Mesenchymal stem cell (in vitro differentiated cells and primary cell): Measurements from ENCODE around the gene PADI3.

Source experiments
- DNase-seq: peaks from one replicate; pipeline ENCODE4 v3.0.0-alpha.2; 2013
- H2AFZ ChIP-seq: one replicate; pipeline ENCODE4 v1.6.1; 2013; ENCODE audit warnings: low read depth, mild to moderate bottlenecking, control low read depth, inconsistent platforms, low read length, moderate library complexity
- H2AK5ac ChIP-seq: 2 replicates; pipeline ENCODE4 v1.6.1; 2013; ENCODE audit warnings: low read length, moderate library complexity, mild to moderate bottlenecking, inconsistent platforms; ENCODE audit not compliant: severe bottlenecking
- H2BK120ac ChIP-seq: one replicate; pipeline ENCODE4 v1.6.1; 2013; ENCODE audit warnings: low read depth, mild to moderate bottlenecking, inconsistent platforms, low read length, moderate library complexity
- H2BK12ac ChIP-seq, 2 experiments: one replicate each; pipeline ENCODE4 v1.6.1; 2013; ENCODE audit warnings: inconsistent platforms in 2 of 2, low read length in 2 of 2, mild to moderate bottlenecking in 2 of 2, moderate library complexity in 2 of 2, control low read depth in 1 of 2
- H2BK15ac ChIP-seq: one replicate; pipeline ENCODE4 v1.6.1; 2013; ENCODE audit warnings: mild to moderate bottlenecking, low read depth, inconsistent platforms; ENCODE audit not compliant: poor library complexity, severe bottlenecking
- H2BK5ac ChIP-seq: 2 replicates; pipeline ENCODE4 v1.6.1; 2013; ENCODE audit warnings: low read depth, mild to moderate bottlenecking, low read length, control low read depth, inconsistent platforms; ENCODE audit not compliant: poor library complexity, severe bottlenecking
- H3K14ac ChIP-seq, 2 experiments: one replicate each; pipeline ENCODE4 v1.6.1; 2013; ENCODE audit warnings: inconsistent platforms in 2 of 2, low read length in 2 of 2, control low read depth in 1 of 2, mild to moderate bottlenecking in 1 of 2, moderate library complexity in 1 of 2
- H3K18ac ChIP-seq, 2 experiments: one replicate each; pipeline ENCODE4 v1.6.1; 2013; ENCODE audit warnings: inconsistent platforms in 2 of 2, low read length in 2 of 2, control low read depth in 1 of 2, low read depth in 1 of 2, mild to moderate bottlenecking in 1 of 2
- H3K23ac ChIP-seq, 2 experiments: one replicate each; pipeline ENCODE4 v1.6.1; 2013; ENCODE audit warnings: inconsistent platforms in 2 of 2, low read length in 2 of 2, mild to moderate bottlenecking in 2 of 2, moderate library complexity in 2 of 2, control low read depth in 1 of 2
- H3K27ac ChIP-seq: 2 replicates; pipeline ENCODE4 v1.5.1; 2013; ENCODE audit warnings: mild to moderate bottlenecking, moderate library complexity, low read length, control low read depth, inconsistent platforms; ENCODE audit not compliant: poor library complexity, severe bottlenecking
- H3K27me3 ChIP-seq, 2 experiments: 2 replicates each; pipeline versions ENCODE4 v1.6.1 to v1.7.0; 2013; ENCODE audit warnings: low read length in 2 of 2, mild to moderate bottlenecking in 2 of 2, moderate library complexity in 2 of 2, control low read depth in 1 of 2, inconsistent platforms in 1 of 2; ENCODE audit not compliant: control insufficient read depth in 1 of 2, insufficient read depth in 1 of 2
- H3K36me3 ChIP-seq, 2 experiments: 2 replicates each; pipeline versions ENCODE4 v1.6.1 to v1.7.0; 2013; ENCODE audit warnings: low read length in 2 of 2, control low read depth in 1 of 2, inconsistent platforms in 1 of 2, low read depth in 1 of 2, mild to moderate bottlenecking in 1 of 2; ENCODE audit not compliant: insufficient read depth in 2 of 2, control insufficient read depth in 1 of 2
- H3K4ac ChIP-seq, 2 experiments: one replicate each; pipeline ENCODE4 v1.6.1; 2013; ENCODE audit warnings: inconsistent platforms in 2 of 2, low read length in 2 of 2, mild to moderate bottlenecking in 2 of 2, moderate library complexity in 2 of 2, control low read depth in 1 of 2, low read depth in 1 of 2
- H3K4me1 ChIP-seq: 2 replicates; pipeline ENCODE4 v1.6.1; 2013; ENCODE audit warnings: low read depth, low read length, control low read depth; ENCODE audit not compliant: control insufficient read depth, insufficient read depth
- H3K4me2 ChIP-seq: 2 replicates; pipeline ENCODE4 v1.6.1; 2013; ENCODE audit warnings: low read length, mild to moderate bottlenecking, inconsistent platforms; ENCODE audit not compliant: poor library complexity, severe bottlenecking
- H3K4me3 ChIP-seq, 2 experiments: 2 replicates each; pipeline versions ENCODE4 v1.5.1 to v1.7.0; 2013; ENCODE audit warnings: low read length in 2 of 2, mild to moderate bottlenecking in 2 of 2, control low read depth in 1 of 2, low read depth in 1 of 2; ENCODE audit not compliant: insufficient read depth in 1 of 2
- H3K79me1 ChIP-seq: replicated peaks from 2 replicates; pipeline ENCODE4 v1.6.1; 2013; ENCODE audit warnings: mild to moderate bottlenecking, control low read depth, low read length, inconsistent platforms; ENCODE audit not compliant: poor library complexity, severe bottlenecking
- H3K9ac ChIP-seq: 2 replicates; pipeline ENCODE4 v1.7.0; 2013; ENCODE audit warnings: mild to moderate bottlenecking, low read length, moderate library complexity
- H3K9me3 ChIP-seq: 2 replicates; pipeline ENCODE4 v1.7.0; 2013; ENCODE audit warnings: mild to moderate bottlenecking, low read length; ENCODE audit not compliant: control insufficient read depth
- H4K8ac ChIP-seq: one replicate; pipeline ENCODE4 v1.6.1; 2013; ENCODE audit warnings: inconsistent platforms, mild to moderate bottlenecking, low read length, moderate library complexity
- H4K91ac ChIP-seq: one replicate; pipeline ENCODE4 v1.6.1; 2013; ENCODE audit warnings: mild to moderate bottlenecking, low read length, inconsistent platforms
- WGBS: methylation state at CpG from one replicate; pipeline ENCODE4 v1.1.7; 2013; ENCODE audit warnings: mixed read lengths; 5-methylcytosine and 5-hydroxymethylcytosine counted together

The PADI3 gene

DNA sequence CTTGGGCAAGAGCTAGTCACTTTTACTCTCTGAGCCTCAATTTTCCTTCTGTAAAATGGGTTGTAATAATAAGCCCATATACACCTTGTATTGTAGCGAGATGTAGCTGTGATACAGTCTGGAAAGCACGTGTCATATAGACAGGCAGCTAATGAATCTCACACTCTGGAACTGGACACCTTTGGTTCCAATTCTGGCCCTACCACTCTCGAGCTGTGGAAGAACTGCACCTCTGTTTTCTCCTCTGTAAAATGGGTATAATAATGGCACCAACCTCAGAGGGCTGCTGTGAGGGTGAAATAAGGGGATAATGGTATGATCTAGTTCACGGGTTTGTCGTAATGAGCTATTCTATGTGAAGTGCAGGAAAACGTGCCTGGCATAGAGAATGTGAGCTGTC is 58.4 kb downstream of the PADI3 start:
- H2BK120ac ChIP-seq = no peak overlapping the region
- H3K4me1 ChIP-seq = peaks cover 17% of the 10 kb centered on the region
- H4K8ac ChIP-seq = no peak overlapping the region
- H3K18ac ChIP-seq = no peak overlapping the region
- no peak overlapping the region for H3K9ac ChIP-seq
- no peak overlapping the region for H2BK15ac ChIP-seq
- peaks cover 11% of the 10 kb centered on the region for H3K9me3 ChIP-seq
- no peaks in the 10 kb centered on the region for H3K36me3 ChIP-seq
- H2BK12ac ChIP-seq = no peak overlapping the region
- H3K23ac ChIP-seq = no peak overlapping the region
- H4K91ac ChIP-seq = no peak overlapping the region
- DNase-seq = no peak
- H2AFZ ChIP-seq = no peak overlapping the region
- no peak overlapping the region for H3K27ac ChIP-seq
- H3K4me3 ChIP-seq = no peak overlapping the region
- H3K27me3 ChIP-seq = peaks cover 0 to 87% of the 10 kb centered on the region in 2 experiments
- H3K79me1 ChIP-seq = no peaks in the 10 kb centered on the region
- H3K4me2 ChIP-seq = no peak overlapping the region
- no peak overlapping the region for H2BK5ac ChIP-seq
- H2AK5ac ChIP-seq = no peak overlapping the region
- H3K4ac ChIP-seq = no peak overlapping the region
- WGBS = 85% methylated on average over 6 of the region's 6 CpGs
- no peak overlapping the region for H3K14ac ChIP-seq

GRCh38 chr1:17307946-17308345 is 59.0 kb downstream of the PADI3 start, which contains the start of gene PADI4:
Gene PADI4, plus strand, starts transcription at chr1:17308197. Its CDS starts 26 bp downstream, at chr1:17308223.
- 82% methylated on average over 8 of the region's 8 CpGs for WGBS
- Histone ChIP-seq H3K23ac (no peak within 1 kb of the TSS), H2AFZ (no peak within 1 kb of the TSS)

DNA sequence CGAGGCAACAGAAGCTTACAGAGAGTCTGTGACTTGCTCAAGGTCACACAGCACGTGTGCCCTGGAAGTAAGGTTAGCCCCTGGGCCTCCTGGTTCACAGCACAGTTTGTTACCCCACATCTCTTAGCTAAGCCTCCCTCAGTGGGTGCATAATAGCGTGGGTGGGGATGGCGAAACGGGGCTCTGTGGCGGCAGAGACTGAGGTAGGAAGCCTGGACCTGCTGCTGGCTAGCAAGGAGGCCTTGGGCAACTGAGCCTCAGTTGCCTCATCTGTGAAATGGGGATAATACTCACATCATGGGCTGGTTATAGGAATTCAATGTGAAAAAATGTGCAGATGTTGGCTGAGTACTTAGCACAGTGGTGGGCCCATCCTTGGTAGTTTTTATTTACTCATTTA is 59.7 kb downstream of the PADI3 start:
- H3K4me2 ChIP-seq = no peak overlapping the region
- no peak overlapping the region for H2AFZ ChIP-seq
- no peaks in the 10 kb centered on the region for H3K36me3 ChIP-seq
- H3K4ac ChIP-seq = no peak overlapping the region
- H3K4me3 ChIP-seq = no peak overlapping the region
- no peak overlapping the region for H3K27ac ChIP-seq
- H3K23ac ChIP-seq = no peak overlapping the region
- DNase-seq = no peak
- no peak overlapping the region for H3K14ac ChIP-seq
- H2BK12ac ChIP-seq = no peak overlapping the region
- no peak overlapping the region for H3K18ac ChIP-seq
- peaks cover 0 to 82% of the 10 kb centered on the region in 2 experiments for H3K27me3 ChIP-seq
- no peak overlapping the region for H4K91ac ChIP-seq
- H2AK5ac ChIP-seq = no peak overlapping the region
- H2BK120ac ChIP-seq = no peak overlapping the region
- H3K4me1 ChIP-seq = peaks cover 18% of the 10 kb centered on the region
- H3K79me1 ChIP-seq = no peaks in the 10 kb centered on the region
- no peak overlapping the region for H2BK5ac ChIP-seq
- WGBS = 59% methylated on average over 6 of the region's 6 CpGs
- H3K9ac ChIP-seq = no peak overlapping the region
- H2BK15ac ChIP-seq = no peak overlapping the region
- peaks cover under 1% of the 10 kb centered on the region for H3K9me3 ChIP-seq
- H4K8ac ChIP-seq = no peak overlapping the region

More at GRCh38 chr1:17307946-17308345, 59.0 kb downstream of the PADI3 start, which contains the start of gene PADI4:
- Histone ChIP-seq H3K27me3 (peaks cover 0 to 84% of the 10 kb centered on the region in 2 experiments), H3K79me1 (no peaks in the 10 kb centered on the region), H2BK15ac (no peak within 1 kb of the TSS), H4K91ac (no peak within 1 kb of the TSS), H2BK5ac (no peak within 1 kb of the TSS), H3K9ac (no peak within 1 kb of the TSS), H3K4me3 (no peak within 1 kb of the TSS), H3K4me2 (no peak within 1 kb of the TSS), H2AK5ac (no peak within 1 kb of the TSS), H2BK12ac (no peak within 1 kb of the TSS), H3K9me3 (peaks cover 4% of the 10 kb centered on the region), H3K14ac (no peak within 1 kb of the TSS), H4K8ac (no peak within 1 kb of the TSS), H3K27ac (no peak within 1 kb of the TSS), H2BK120ac (no peak within 1 kb of the TSS), H3K36me3 (no peaks in the 10 kb centered on the region), H3K18ac (no peak within 1 kb of the TSS), H3K4ac (no peak within 1 kb of the TSS), H3K4me1 (peaks cover 17% of the 10 kb centered on the region)
- no peak for DNase-seq

GRCh38 chr1:17309426-17310067 is 60.6 kb downstream of the PADI3 start:
- Histone ChIP-seq H3K27me3 (peaks cover 0 to 82% of the 10 kb centered on the region in 2 experiments), H3K9ac (no peak overlapping the region), H2BK12ac (no peak overlapping the region), H3K4ac (no peak overlapping the region), H3K23ac (no peak overlapping the region), H2AFZ (no peak overlapping the region), H3K36me3 (no peaks in the 10 kb centered on the region), H2BK5ac (no peak overlapping the region), H2BK120ac (no peak overlapping the region), H2BK15ac (no peak overlapping the region), H3K27ac (no peak overlapping the region), H2AK5ac (peak overlapping the region; percentile 33), H3K4me1 (peaks cover 24% of the 10 kb centered on the region), H4K8ac (no peak overlapping the region), H3K9me3 (no peaks in the 10 kb centered on the region), H3K4me2 (no peak overlapping the region), H3K14ac (no peak overlapping the region), H3K18ac (no peak overlapping the region), H3K79me1 (no peaks in the 10 kb centered on the region), H3K4me3 (no peak overlapping the region), H4K91ac (no peak overlapping the region)
- no peak for DNase-seq
- 67% methylated on average over 7 of the region's 8 CpGs for WGBS
